SIG-M5 (cell line): ENCODE results near the gene CC2D1B.

Experiments
- DNase-seq: peaks from one replicate; lab custom pipeline; 2025; lab: John Stamatoyannopoulos, UW

Gene CC2D1B

GRCh38 chr1:52305417-52306226 lies 60.4 kb downstream of the CC2D1B start:
- no peak for DNase-seq
